K562 (cell line): ENCODE results near the gene MYBPH. TPM values are rescaled to one million over a fixed set of nuclear protein-coding genes. Genes with fewer than 3 reads are reported as not detected.

Experiments used
- ATAC-seq: fragments of 200-7000 bp; cut with Tn5 transposase; 3 replicates; pipeline ENCODE4 v1.9.1; 2020; ENCODE audit warnings: moderate library complexity
- BruUV-seq: library from RNA; stranded (reverse); fragments of 400-500 nt; replicated peaks from 2 replicates; lab custom pipeline; 2021; lab: Mats Ljungman, UMichigan
- CTCF ChIA-PET: fragments of 300-600 bp; formaldehyde crosslinking; extraction: SDS; loops from one replicate; lab custom pipeline; 2021; ENCODE audit warnings: low intra/inter-chr PET ratio; lab: Yijun Ruan, JAX
- POLR2A ChIA-PET: fragments of 300-600, 350-650 bp; sonication (Branson Sonifier 250); formaldehyde crosslinking; extraction: SDS; loops from one replicate; lab custom pipeline; 2021; ENCODE audit warnings: antibody characterized with exemption, inconsistent platforms; lab: Yijun Ruan, JAX
- DNase-seq, 4 experiments: peaks; one replicate each; pipeline versions ENCODE4 v3.0.0 to v3.0.0-alpha.2; 2011 to 2018; ENCODE audit warnings: low spot score in 3 of 4, mixed read lengths in 3 of 4; ENCODE audit errors: extremely low read depth in 1 of 4
- FAIRE-seq: peaks from 2 replicates; lab custom pipeline; 2011; peaks lifted over from hg19 to GRCh38; lab: Jason Lieb, UNC
- H2AFZ ChIP-seq: 2 replicates; pipeline ENCODE4 v1.6.0; 2011; ENCODE audit warnings: low read depth, low read length, control low read depth, inconsistent platforms
- H3K27ac ChIP-seq: fragments of 200-600 bp; 3 replicates; pipeline ENCODE4 v1.8.0; 2011; ENCODE audit warnings: low read depth, mild to moderate bottlenecking, control low read depth, inconsistent platforms, low read length, moderate library complexity, mixed read lengths; ENCODE audit errors: extremely low read depth
- H3K27me3 ChIP-seq, 2 experiments: fragments of 300-600 bp in 1 of 2; 2 replicates in 1 of 2; 3 replicates in 1 of 2; pipeline versions ENCODE4 v1.6.0 to v1.8.0; 2011; ENCODE audit warnings: inconsistent platforms in 2 of 2, low read length in 2 of 2, mild to moderate bottlenecking in 1 of 2, mixed read lengths in 1 of 2, moderate library complexity in 1 of 2; ENCODE audit not compliant: control insufficient read depth in 2 of 2, insufficient read depth in 2 of 2
- H3K36me3 ChIP-seq: fragments of 300-600 bp; 3 replicates; pipeline ENCODE4 v1.8.0; 2011; ENCODE audit warnings: mild to moderate bottlenecking, low read length, inconsistent platforms; ENCODE audit not compliant: control insufficient read depth, insufficient read depth
- H3K4me1 ChIP-seq, 2 experiments: fragments of 200-600 bp in 1 of 2; replicated peaks in 1 of 2; 2 replicates in 1 of 2; 3 replicates in 1 of 2; pipeline versions ENCODE4 v1.5.1 to v1.8.0; 2011; ENCODE audit warnings: inconsistent platforms in 2 of 2, low read length in 2 of 2, mild to moderate bottlenecking in 1 of 2, mixed read lengths in 1 of 2, moderate library complexity in 1 of 2; ENCODE audit not compliant: control insufficient read depth in 2 of 2, insufficient read depth in 2 of 2
- H3K4me2 ChIP-seq: 2 replicates; pipeline ENCODE4 v1.6.1; 2011; ENCODE audit warnings: low read length, control low read depth, inconsistent platforms, mixed read lengths; ENCODE audit not compliant: insufficient read depth
- H3K4me3 ChIP-seq: fragments of 200-600 bp; sonication (generic), shearing (Covaris generic); 2 replicates; pipeline ENCODE4 v1.5.1; 2016; ENCODE audit warnings: control low read depth, inconsistent platforms
- H3K79me2 ChIP-seq: fragments of 200-600 bp; 3 replicates; pipeline ENCODE4 v1.8.0; 2011; ENCODE audit warnings: low read length, inconsistent platforms; ENCODE audit not compliant: control insufficient read depth, insufficient read depth
- H3K9ac ChIP-seq, 2 experiments: 2 replicates each; pipeline versions ENCODE4 v1.6.0 to v1.6.1; 2011; ENCODE audit warnings: low read depth in 2 of 2, low read length in 2 of 2, control low read depth in 1 of 2, inconsistent platforms in 1 of 2, mild to moderate bottlenecking in 1 of 2, mixed read lengths in 1 of 2; ENCODE audit not compliant: insufficient read depth in 1 of 2
- H3K9me1 ChIP-seq: one replicate; pipeline ENCODE4 v1.6.0; 2011; ENCODE audit warnings: inconsistent platforms, mild to moderate bottlenecking, low read length, moderate library complexity; ENCODE audit not compliant: control insufficient read depth, insufficient read depth
- H3K9me3 ChIP-seq: replicated peaks from 2 replicates; pipeline ENCODE4 v1.5.1; 2011; ENCODE audit warnings: low read depth, low read length, inconsistent platforms; ENCODE audit not compliant: control insufficient read depth, insufficient read depth
- H4K20me1 ChIP-seq: replicated peaks from 2 replicates; pipeline ENCODE4 v1.6.1; 2011; ENCODE audit warnings: low read length, inconsistent platforms, mixed read lengths; ENCODE audit not compliant: control insufficient read depth, insufficient read depth
- EP300 ChIP-seq: IDR thresholded peaks from 2 replicates; pipeline ENCODE4 v1.6.1; 2012; ENCODE audit warnings: low read length, improper control_type of control experiment
- ZNF165 ChIP-seq: fragments of 250-450 bp; sonication (Bioruptor Pico); IDR thresholded peaks from 2 replicates; pipeline ENCODE4 v1.4.0; 2020; ENCODE audit warnings: borderline replicate concordance
- WGBS: fragments of 100-300 bp; shearing (Covaris generic); methylation state at CpG from one replicate; pipeline ENCODE4 v1.1.6; 2016; ENCODE audit warnings: low coverage, mixed read lengths; ENCODE audit not compliant: insufficient coverage; ENCODE audit errors: missing lambda C conversion rate; 5-methylcytosine and 5-hydroxymethylcytosine counted together
- in situ Hi-C: fragments of 300-500 bp; cut with MboI; formaldehyde crosslinking; loops from 4 replicates; pipeline ENCODE4 v1.15.0; 2018; ENCODE audit warnings: inconsistent platforms, mixed read lengths
- intact Hi-C: fragments of 100-400 bp; cut with micrococcal nuclease; formaldehyde crosslinking; loops from 2 replicates; pipeline ENCODE4 v1.14.2; 2022
- polyA plus RNA-seq, 8 experiments: library from polyadenylated mRNA; depleted of rRNA in 4 of 8; stranded (reverse) in 5 of 8; unstranded in 3 of 8; fragments of >200 nt; fragmentation: Nextera tagmentation in 2 of 8; fragmentation: Illumina TruSeq in 1 of 8; extraction: Ambion mirVana in 2 of 8; extraction: Trizol in 1 of 8; gene quantifications; 2 replicates each; pipeline versions ENCODE4 v1.2.1 to v1.2.3, GENCODE V29; 2011 to 2014; ENCODE audit warnings: inconsistent platforms in 1 of 8, missing spikeins in 1 of 8
- total RNA-seq, 7 experiments: library from RNA; depleted of rRNA in 6 of 7; stranded (reverse); fragments of >200 nt in 6 of 7; fragmentation: Illumina TruSeq in 2 of 7; extraction: Trizol in 2 of 7; gene quantifications; 2 replicates each; pipeline versions ENCODE4 v1.2.1 to v1.2.3, GENCODE V29; 2011 to 2021; ENCODE audit warnings: low replicate concordance in 1 of 7

Gene MYBPH
- total and polyA plus RNA-seq, 9 of the 15 experiments (the other 6 are each of a cell fraction or from before 2014, with no cell fraction given): 0.13 TPM; not detected in 8

DNA sequence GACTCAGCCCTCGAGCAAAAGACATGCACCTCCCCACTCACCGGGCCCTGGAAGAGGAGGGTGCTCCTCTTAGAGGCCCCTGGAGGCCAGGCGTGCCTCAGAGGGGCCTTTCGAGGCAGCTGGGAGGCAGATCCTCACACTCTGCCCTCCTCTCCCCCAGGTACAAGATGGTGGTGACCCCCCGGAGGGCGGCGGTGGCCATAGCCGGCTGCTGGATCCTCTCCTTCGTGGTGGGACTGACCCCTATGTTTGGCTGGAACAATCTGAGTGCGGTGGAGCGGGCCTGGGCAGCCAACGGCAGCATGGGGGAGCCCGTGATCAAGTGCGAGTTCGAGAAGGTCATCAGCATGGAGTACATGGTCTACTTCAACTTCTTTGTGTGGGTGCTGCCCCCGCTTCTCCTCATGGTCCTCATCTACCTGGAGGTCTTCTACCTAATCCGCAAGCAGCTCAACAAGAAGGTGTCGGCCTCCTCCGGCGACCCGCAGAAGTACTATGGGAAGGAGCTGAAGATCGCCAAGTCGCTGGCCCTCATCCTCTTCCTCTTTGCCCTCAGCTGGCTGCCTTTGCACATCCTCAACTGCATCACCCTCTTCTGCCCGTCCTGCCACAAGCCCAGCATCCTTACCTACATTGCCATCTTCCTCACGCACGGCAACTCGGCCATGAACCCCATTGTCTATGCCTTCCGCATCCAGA lies 10.4 kb downstream of the MYBPH start:
- Histone ChIP-seq H3K9me1 (no peaks in the 10 kb centered on the region), H3K9ac (peak overlapping the region in 1 of 2 experiments; percentile 66; a peak in 1 of 4 replicates), H3K4me1 (peaks cover 0 to 7% of the 10 kb centered on the region in 2 experiments; a peak in 1 of 5 replicates), H2AFZ (no peak overlapping the region), H3K9me3 (no peaks in the 10 kb centered on the region), H3K4me3 (no peak overlapping the region), H3K27me3 (peaks cover 30 to 83% of the 10 kb centered on the region in 2 experiments; a peak in 4 of 5 replicates), H3K36me3 (no peaks in the 10 kb centered on the region), H3K27ac (no peak overlapping the region), H3K79me2 (no peaks in the 10 kb centered on the region), H4K20me1 (peaks cover 9% of the 10 kb centered on the region; the same call in 1 of the 2 replicates), H3K4me2 (no peak overlapping the region)
- in situ Hi-C loops (no loop called here), intact Hi-C loops (loop anchor here (2.0 kb wide), 1 partner anchor 52 kb away; no protein-coding TSS in a partner anchor)
- TF ChIP-seq EP300 (no peak), ZNF165 (CRISPR knock-in tag) (0 out of 2 replicates have a peak, but pooled peaks have one; percentile 61)
- no TSS peak for BruUV-seq
- WGBS: 5% methylated on average over 28 of the region's 28 CpGs
- POLR2A ChIA-PET: no interaction called here
- CTCF ChIA-PET: no interaction called here
- FAIRE-seq: no peak
- no peak for ATAC-seq
- no peak for DNase-seq
